GM12878 (cell line): Measurements from ENCODE around the gene RARA. TPM values are rescaled to one million over a fixed set of nuclear protein-coding genes. Genes with fewer than 3 reads are reported as not detected.

Experiments
- ATAC-seq: fragments of 200-7000 bp; cut with Tn5 transposase; 3 replicates; pipeline ENCODE4 v1.9.1; 2020; ENCODE audit warnings: mild to moderate bottlenecking, moderate library complexity
- BruUV-seq: library from RNA; stranded (reverse); fragments of 400-500 nt; replicated peaks from 2 replicates; lab custom pipeline; 2021; lab: Mats Ljungman, UMichigan
- CTCF ChIA-PET: fragments of 300-600 bp; sonication (Branson Sonifier 250); formaldehyde crosslinking; extraction: SDS; loops from one replicate; lab custom pipeline; 2021; ENCODE audit warnings: inconsistent platforms; lab: Yijun Ruan, JAX
- POLR2A ChIA-PET: fragments of 350-600 bp; formaldehyde crosslinking; extraction: SDS; loops from one replicate; lab custom pipeline; 2021; ENCODE audit warnings: inconsistent platforms; lab: Charles Lee
- RAD21 ChIA-PET: fragments of 300-600 bp; sonication (Branson Sonifier 250); formaldehyde crosslinking; loops from one replicate; lab custom pipeline; 2023; ENCODE audit warnings: antibody characterized with exemption; ENCODE audit not compliant: unreplicated experiment; lab: Charles Lee
- SMC1A ChIA-PET: fragments of 300-600 bp; sonication (Branson Sonifier 250); formaldehyde crosslinking; loops from one replicate; lab custom pipeline; 2023; ENCODE audit not compliant: unreplicated experiment, uncharacterized antibody; lab: Charles Lee
- DNase-seq: peaks from one replicate; pipeline ENCODE4 v3.0.0-alpha.2; 2011; ENCODE audit warnings: low read depth, low spot score
- FAIRE-seq: peaks from 3 replicates; lab custom pipeline; 2011; peaks lifted over from hg19 to GRCh38; lab: Jason Lieb, UNC
- H2AFZ ChIP-seq: 2 replicates; pipeline ENCODE4 v1.6.0; 2011; ENCODE audit warnings: low read depth, low read length, control low read depth; ENCODE audit not compliant: control insufficient read depth
- H3K27ac ChIP-seq: 2 replicates; pipeline ENCODE4 v1.5.1; 2011; ENCODE audit warnings: control low read depth; ENCODE audit not compliant: control insufficient read depth, insufficient read depth
- H3K27me3 ChIP-seq, 2 experiments: replicated peaks in 1 of 2; 2 replicates each; pipeline versions ENCODE4 v1.6.0 to v1.6.1; 2011; ENCODE audit warnings: low read length in 1 of 2; ENCODE audit not compliant: control insufficient read depth in 2 of 2, insufficient read depth in 2 of 2
- H3K36me3 ChIP-seq, 2 experiments: 2 replicates each; pipeline ENCODE4 v1.5.1; 2011; ENCODE audit warnings: low read length in 1 of 2; ENCODE audit not compliant: control insufficient read depth in 2 of 2, insufficient read depth in 2 of 2
- H3K4me1 ChIP-seq: 2 replicates; pipeline ENCODE4 v1.6.1; 2011; ENCODE audit warnings: mild to moderate bottlenecking, low read length, moderate library complexity, mixed read lengths; ENCODE audit not compliant: control insufficient read depth, insufficient read depth
- H3K4me2 ChIP-seq: 2 replicates; pipeline ENCODE4 v1.6.0; 2011; ENCODE audit warnings: control low read depth; ENCODE audit not compliant: control insufficient read depth, insufficient read depth
- H3K4me3 ChIP-seq: fragments of 200-600 bp; sonication (generic); 2 replicates; pipeline ENCODE4 v1.5.1; 2016
- H3K79me2 ChIP-seq: 2 replicates; pipeline ENCODE4 v1.6.0; 2011; ENCODE audit warnings: low read length; ENCODE audit not compliant: control insufficient read depth, insufficient read depth
- H3K9ac ChIP-seq: 2 replicates; pipeline ENCODE4 v1.8.0; 2011; ENCODE audit warnings: low read length, control low read depth, mixed read lengths; ENCODE audit not compliant: control insufficient read depth, insufficient read depth
- H3K9me3 ChIP-seq: replicated peaks from 3 replicates; pipeline ENCODE4 v1.5.1; 2011; ENCODE audit warnings: mild to moderate bottlenecking, low read length; ENCODE audit not compliant: control insufficient read depth, insufficient read depth
- H4K20me1 ChIP-seq: 2 replicates; pipeline ENCODE4 v1.6.0; 2011; ENCODE audit not compliant: control insufficient read depth, insufficient read depth
- CBX3 ChIP-seq: fragments of 200-600 bp; sonication (generic); IDR thresholded peaks from 2 replicates; pipeline ENCODE4 v1.6.1; 2016; ENCODE audit warnings: low read depth, borderline replicate concordance
- CREB1 ChIP-seq: IDR thresholded peaks from 2 replicates; pipeline ENCODE4 v1.6.1; 2012; ENCODE audit warnings: low read depth, mild to moderate bottlenecking, inconsistent platforms
- HCFC1 ChIP-seq: fragments of 150-350 bp; IDR thresholded peaks from 2 replicates; pipeline ENCODE4 v1.6.1; 2014; ENCODE audit warnings: low read length
- HDGF ChIP-seq: fragments of 450-650 bp; IDR thresholded peaks from 2 replicates; pipeline ENCODE4 v1.6.1; 2016; ENCODE audit warnings: antibody characterized with exemption
- IRF4 ChIP-seq: IDR thresholded peaks from 2 replicates; pipeline ENCODE4 v1.6.1; 2011; ENCODE audit warnings: low read depth, low read length
- JUNB ChIP-seq: IDR thresholded peaks from 2 replicates; pipeline ENCODE4 v1.6.1; 2016; ENCODE audit warnings: antibody characterized with exemption, mild to moderate bottlenecking
- MEF2A ChIP-seq: IDR thresholded peaks from 2 replicates; pipeline ENCODE4 v1.6.1; 2011; ENCODE audit warnings: low read depth, mild to moderate bottlenecking, low read length, moderate library complexity; ENCODE audit not compliant: insufficient read depth
- MXI1 ChIP-seq: fragments of 150-350 bp; IDR thresholded peaks from 2 replicates; pipeline ENCODE4 v1.6.1; 2011; ENCODE audit warnings: low read depth, mild to moderate bottlenecking, inconsistent platforms, low read length, improper control_type of control experiment
- NR2F1 ChIP-seq: fragments of 450-650 bp; conservative IDR thresholded peaks from 2 replicates; pipeline ENCODE4 v1.6.1; 2017; ENCODE audit warnings: mild to moderate bottlenecking
- RBBP5 ChIP-seq: fragments of 200-600 bp; sonication (generic); conservative IDR thresholded peaks from 2 replicates; pipeline ENCODE4 v1.6.1; 2016
- SIN3A ChIP-seq: IDR thresholded peaks from 2 replicates; pipeline ENCODE4 v1.6.1; 2012; ENCODE audit warnings: low read depth, low read length, improper control_type of control experiment
- SMAD1 ChIP-seq: fragments of 450-650 bp; IDR thresholded peaks from 2 replicates; pipeline ENCODE4 v1.6.1; 2018; ENCODE audit warnings: mild to moderate bottlenecking, low read depth; ENCODE audit not compliant: partially characterized antibody
- SMAD5 ChIP-seq: IDR thresholded peaks from 2 replicates; pipeline ENCODE4 v1.6.1; 2016; ENCODE audit warnings: antibody characterized with exemption, low read depth
- SMC3 ChIP-seq: IDR thresholded peaks from 2 replicates; pipeline ENCODE4 v1.6.1; 2011; ENCODE audit warnings: low read length, improper control_type of control experiment, borderline replicate concordance
- STAT1 ChIP-seq: fragments of 450-650 bp; conservative IDR thresholded peaks from 2 replicates; pipeline ENCODE4 v1.6.1; 2014; ENCODE audit warnings: antibody characterized with exemption, mild to moderate bottlenecking
- ZZZ3 ChIP-seq: IDR thresholded peaks from 2 replicates; pipeline ENCODE4 v1.6.1; 2011; ENCODE audit warnings: low read depth; ENCODE audit not compliant: control insufficient read depth, insufficient read length
- WGBS: methylation state at CpG from one replicate; pipeline ENCODE4 v1.1.6; 2016; ENCODE audit warnings: low lambda C conversion rate; ENCODE audit not compliant: insufficient replicate concordance, insufficient coverage; ENCODE audit errors: missing lambda C conversion rate; 5-methylcytosine and 5-hydroxymethylcytosine counted together
- in situ Hi-C: fragments of 300-500 bp; cut with MboI; formaldehyde crosslinking; loops from 9 replicates; pipeline ENCODE4 v1.14.3; 2018; ENCODE audit warnings: mixed read lengths
- intact Hi-C: fragments of 100-400 bp; cut with micrococcal nuclease; formaldehyde crosslinking; loops from one replicate; pipeline ENCODE4 v1.14.2; 2022; ENCODE audit not compliant: unreplicated experiment
- polyA plus RNA-seq, 11 experiments: library from polyadenylated mRNA; depleted of rRNA in 4 of 11; unstranded in 6 of 11; stranded (reverse) in 5 of 11; fragments of >200 nt; fragmentation: Nextera tagmentation in 4 of 11; fragmentation: Illumina TruSeq in 1 of 11; extraction: Ambion mirVana in 4 of 11; extraction: Trizol in 1 of 11; gene quantifications; 1 replicate in 1 of 11; 2 replicates in 10 of 11; pipeline versions ENCODE4 v1.2.1 to v1.2.3, GENCODE V29; 2011 to 2016; ENCODE audit warnings: inconsistent platforms in 2 of 11, missing spikeins in 2 of 11, low read depth in 1 of 11
- total RNA-seq, 4 experiments: library from RNA; depleted of rRNA in 3 of 4; stranded (reverse); fragments of >200 nt in 3 of 4; fragmentation: Illumina TruSeq in 1 of 4; extraction: Trizol in 1 of 4; gene quantifications; 2 replicates each; pipeline versions ENCODE4 v1.2.1 to v1.2.3, GENCODE V29; 2013 to 2021
- TF ChIP-seq, protein P1 (sequence below): fragments of 450-650 bp; IDR thresholded peaks from 2 replicates; pipeline ENCODE4 v1.6.1; 2016; ENCODE audit warnings: mild to moderate bottlenecking
- TF ChIP-seq, protein P2 (sequence below): fragments of 450-650 bp; IDR thresholded peaks from 2 replicates; pipeline ENCODE4 v1.6.1; 2017; ENCODE audit warnings: mild to moderate bottlenecking, moderate library complexity
- TF ChIP-seq, protein P3 (sequence below): IDR thresholded peaks from 2 replicates; pipeline ENCODE4 v1.6.1; 2012; ENCODE audit warnings: low read depth, low read length, improper control_type of control experiment

The RARA gene
- total and polyA plus RNA-seq, 10 of the 15 experiments (the other 5 are each of a cell fraction or from before 2014, with no cell fraction given), result 0.13 to 33.6 (median 13.6) TPM

DNA sequence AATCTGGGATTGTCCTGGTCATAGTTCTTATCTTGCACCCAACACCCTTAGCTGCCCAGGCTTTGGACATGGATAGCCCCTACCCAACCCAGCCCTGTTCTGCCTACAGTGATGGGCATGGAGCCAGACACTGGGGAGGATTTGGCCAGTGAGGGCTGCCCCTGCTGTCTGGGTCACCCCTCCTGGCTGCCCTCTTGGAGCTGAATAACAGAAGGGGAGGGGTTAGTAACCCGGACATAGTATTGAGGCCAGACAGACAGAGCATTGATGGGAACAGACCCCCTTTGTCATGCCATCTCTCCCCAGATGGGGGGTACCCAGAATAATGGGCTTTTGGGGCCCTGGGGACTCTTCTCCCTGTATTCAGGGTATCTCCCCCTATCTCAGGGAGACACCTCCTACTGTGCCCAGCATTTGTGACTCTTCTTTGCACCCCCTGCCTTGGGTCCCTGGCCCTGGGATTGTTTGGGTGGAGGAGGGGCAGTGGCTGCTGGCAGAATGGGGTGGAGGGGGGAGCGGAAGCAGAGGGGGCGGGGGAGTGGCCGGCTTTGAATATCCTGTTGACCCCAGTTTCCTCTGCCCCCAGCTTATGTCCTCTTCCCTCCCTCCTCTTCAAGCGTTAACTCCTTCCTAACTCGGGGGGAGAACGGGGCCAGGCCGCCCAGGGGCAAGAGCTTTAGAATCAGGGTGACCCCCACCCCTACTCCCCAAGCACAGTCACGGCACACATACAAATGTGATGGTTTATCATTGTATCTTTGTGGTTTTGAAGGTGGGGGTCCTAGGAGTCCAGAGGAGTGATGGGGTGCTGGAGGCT is 38.5 kb downstream of the RARA start:
- Histone ChIP-seq H3K27ac (no peak overlapping the region), H3K27me3 (no peaks in the 10 kb centered on the region), H3K4me2 (0 out of 2 replicates have a peak overlapping the region, but pooled peaks have one; percentile 3), H3K4me1 (peaks cover 39% of the 10 kb centered on the region), H3K36me3 (peaks cover 10 to 38% of the 10 kb centered on the region in 2 experiments), H3K9ac (no peak overlapping the region), H3K4me3 (no peak overlapping the region), H3K9me3 (no peaks in the 10 kb centered on the region), H4K20me1 (no peaks in the 10 kb centered on the region), H2AFZ (no peak overlapping the region), H3K79me2 (peaks cover 40% of the 10 kb centered on the region)
- 67% methylated on average over 8 of the region's 9 CpGs for WGBS
- no peak for ATAC-seq
- ChIA-PET SMC1A (interaction anchor here (0.7 to 1.3 kb wide), 3 partner anchors 37 to 45 kb away, joined by 3 to 4 read pairs (median 3); no protein-coding TSS in a partner anchor), POLR2A (no interaction called here), CTCF (interaction anchor here (1.1 kb wide), 1 partner anchor 46 kb away, joined by 3 read pairs; no protein-coding TSS in a partner anchor), RAD21 (no interaction called here)
- no peak for FAIRE-seq
- BruUV-seq, result no TSS peak
- no peak for DNase-seq
- intact Hi-C loops, result no loop called here
- in situ Hi-C loops, result no loop called here
- no peak for TF ChIP-seq SMC3
- TF ChIP-seq, protein P1, sequence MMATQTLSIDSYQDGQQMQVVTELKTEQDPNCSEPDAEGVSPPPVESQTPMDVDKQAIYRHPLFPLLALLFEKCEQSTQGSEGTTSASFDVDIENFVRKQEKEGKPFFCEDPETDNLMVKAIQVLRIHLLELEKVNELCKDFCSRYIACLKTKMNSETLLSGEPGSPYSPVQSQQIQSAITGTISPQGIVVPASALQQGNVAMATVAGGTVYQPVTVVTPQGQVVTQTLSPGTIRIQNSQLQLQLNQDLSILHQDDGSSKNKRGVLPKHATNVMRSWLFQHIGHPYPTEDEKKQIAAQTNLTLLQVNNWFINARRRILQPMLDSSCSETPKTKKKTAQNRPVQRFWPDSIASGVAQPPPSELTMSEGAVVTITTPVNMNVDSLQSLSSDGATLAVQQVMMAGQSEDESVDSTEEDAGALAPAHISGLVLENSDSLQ, result no peak
- no peak for TF ChIP-seq CBX3
- TF ChIP-seq SMAD5, result no peak
- no peak for TF ChIP-seq JUNB
- TF ChIP-seq MEF2A, result no peak
- no peak for TF ChIP-seq HDGF
- TF ChIP-seq IRF4, result no peak
- TF ChIP-seq SIN3A, result no peak
- TF ChIP-seq MXI1, result no peak
- TF ChIP-seq SMAD1, result no peak
- no peak for TF ChIP-seq STAT1
- TF ChIP-seq, protein P2, sequence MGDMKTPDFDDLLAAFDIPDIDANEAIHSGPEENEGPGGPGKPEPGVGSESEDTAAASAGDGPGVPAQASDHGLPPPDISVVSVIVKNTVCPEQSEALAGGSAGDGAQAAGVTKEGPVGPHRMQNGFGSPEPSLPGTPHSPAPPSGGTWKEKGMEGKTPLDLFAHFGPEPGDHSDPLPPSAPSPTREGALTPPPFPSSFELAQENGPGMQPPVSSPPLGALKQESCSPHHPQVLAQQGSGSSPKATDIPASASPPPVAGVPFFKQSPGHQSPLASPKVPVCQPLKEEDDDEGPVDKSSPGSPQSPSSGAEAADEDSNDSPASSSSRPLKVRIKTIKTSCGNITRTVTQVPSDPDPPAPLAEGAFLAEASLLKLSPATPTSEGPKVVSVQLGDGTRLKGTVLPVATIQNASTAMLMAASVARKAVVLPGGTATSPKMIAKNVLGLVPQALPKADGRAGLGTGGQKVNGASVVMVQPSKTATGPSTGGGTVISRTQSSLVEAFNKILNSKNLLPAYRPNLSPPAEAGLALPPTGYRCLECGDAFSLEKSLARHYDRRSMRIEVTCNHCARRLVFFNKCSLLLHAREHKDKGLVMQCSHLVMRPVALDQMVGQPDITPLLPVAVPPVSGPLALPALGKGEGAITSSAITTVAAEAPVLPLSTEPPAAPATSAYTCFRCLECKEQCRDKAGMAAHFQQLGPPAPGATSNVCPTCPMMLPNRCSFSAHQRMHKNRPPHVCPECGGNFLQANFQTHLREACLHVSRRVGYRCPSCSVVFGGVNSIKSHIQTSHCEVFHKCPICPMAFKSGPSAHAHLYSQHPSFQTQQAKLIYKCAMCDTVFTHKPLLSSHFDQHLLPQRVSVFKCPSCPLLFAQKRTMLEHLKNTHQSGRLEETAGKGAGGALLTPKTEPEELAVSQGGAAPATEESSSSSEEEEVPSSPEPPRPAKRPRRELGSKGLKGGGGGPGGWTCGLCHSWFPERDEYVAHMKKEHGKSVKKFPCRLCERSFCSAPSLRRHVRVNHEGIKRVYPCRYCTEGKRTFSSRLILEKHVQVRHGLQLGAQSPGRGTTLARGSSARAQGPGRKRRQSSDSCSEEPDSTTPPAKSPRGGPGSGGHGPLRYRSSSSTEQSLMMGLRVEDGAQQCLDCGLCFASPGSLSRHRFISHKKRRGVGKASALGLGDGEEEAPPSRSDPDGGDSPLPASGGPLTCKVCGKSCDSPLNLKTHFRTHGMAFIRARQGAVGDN, result no peak
- TF ChIP-seq HCFC1, result no peak
- TF ChIP-seq NR2F1, result no peak
- no peak for TF ChIP-seq RBBP5
- TF ChIP-seq ZZZ3, result no peak
- TF ChIP-seq, protein P3, sequence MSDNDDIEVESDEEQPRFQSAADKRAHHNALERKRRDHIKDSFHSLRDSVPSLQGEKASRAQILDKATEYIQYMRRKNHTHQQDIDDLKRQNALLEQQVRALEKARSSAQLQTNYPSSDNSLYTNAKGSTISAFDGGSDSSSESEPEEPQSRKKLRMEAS, result no peak
- TF ChIP-seq CREB1, result no peak
